Measurements from ENCODE around the gene SMYD3.

GRCh38 chr1:246552110-246552509, 45.0 kb upstream of the SMYD3 start:
- TF ChIP-seq CTCF (conservative IDR thresholded peaks at IDR 0.05) (no peak), ZFX (IDR thresholded peaks at IDR 0.05) (no peak)

Measured in C4-2B (cell line).